HG03097 (cell line): ENCODE measurements around the gene IL33.

Source experiments
- ATAC-seq: cut with Tn5 transposase; IDR thresholded peaks from one replicate; pipeline ENCODE4 v1.9.1; 2021; ENCODE audit not compliant: unreplicated experiment, low FRiP score

IL33 gene

DNA sequence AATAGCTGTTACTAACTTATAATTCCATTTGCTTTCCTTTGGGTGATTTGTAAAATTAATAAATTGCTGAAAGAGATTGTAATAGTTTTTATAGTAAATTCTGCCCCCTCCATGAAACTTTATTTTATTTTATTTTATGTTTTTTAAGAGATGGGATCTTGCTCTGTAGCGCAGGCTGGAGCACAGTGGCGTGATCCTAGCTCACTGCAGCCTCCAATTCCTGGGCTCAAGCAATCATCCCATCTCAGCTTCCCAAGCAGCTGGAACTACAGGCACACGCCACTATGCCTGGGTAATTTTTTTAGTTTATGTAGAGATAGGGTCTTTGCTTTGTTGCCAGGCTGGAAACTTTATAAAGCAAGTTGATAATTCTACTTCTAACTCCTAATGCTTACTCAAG is 395 bp downstream of the IL33 start:
- no peak for ATAC-seq

DNA sequence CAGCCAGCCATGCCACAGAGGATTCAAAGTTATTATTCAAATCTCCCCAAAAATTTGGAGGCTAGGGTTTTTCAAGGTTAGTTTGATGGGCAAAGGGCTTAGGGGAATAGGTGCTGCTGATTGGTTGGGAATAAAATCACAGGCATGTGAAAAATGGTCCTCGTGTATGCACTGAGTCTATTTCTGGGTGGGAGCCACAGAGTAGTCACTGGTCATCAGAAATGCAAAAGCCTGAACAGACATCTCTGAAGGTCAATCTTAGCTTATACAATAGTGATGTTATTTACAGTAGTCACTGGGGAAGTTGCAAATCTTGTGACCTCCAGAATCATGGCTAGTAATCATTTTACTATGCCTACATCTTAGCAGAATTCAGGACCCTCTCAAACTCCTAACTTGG is 1.3 kb downstream of the IL33 start:
- ATAC-seq: no peak

DNA sequence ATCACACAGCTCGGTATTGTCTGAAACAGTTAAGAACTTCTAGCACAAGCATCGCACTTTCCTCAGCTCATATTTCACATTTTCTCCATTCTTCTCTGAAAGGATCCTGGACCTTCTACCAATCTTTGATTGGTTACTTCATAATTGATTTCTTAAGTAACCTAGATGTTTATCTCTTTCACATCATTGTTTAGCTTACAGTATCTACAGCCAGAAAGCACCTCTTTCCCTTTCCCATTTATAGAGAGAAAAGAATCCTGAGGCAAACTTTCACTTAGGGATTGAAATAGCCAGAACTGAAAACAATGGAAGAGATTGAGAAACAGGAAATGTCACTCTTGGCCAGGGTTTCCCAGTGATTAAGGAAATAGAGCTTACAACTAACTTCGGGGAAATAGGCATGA is 2.5 kb downstream of the IL33 start:
- no peak for ATAC-seq

DNA sequence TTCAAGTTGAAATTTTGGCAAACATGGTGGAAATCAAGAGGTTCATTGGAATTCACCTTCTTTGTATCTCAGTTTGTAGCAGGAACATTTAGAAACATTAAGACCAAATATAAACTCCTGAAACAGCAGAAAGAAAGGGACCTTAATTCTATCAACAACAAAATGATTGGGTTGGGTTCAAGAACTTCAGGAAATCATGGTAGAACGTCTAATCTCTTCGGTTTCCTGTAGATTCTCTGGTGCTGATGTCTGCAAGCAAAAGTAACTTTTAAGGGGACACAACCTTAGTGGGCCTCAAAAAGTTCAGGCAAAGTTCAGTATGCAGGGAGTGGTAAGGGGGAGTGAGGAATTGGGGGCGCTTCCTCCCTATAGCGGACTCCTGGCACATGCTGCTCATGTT is 3.4 kb downstream of the IL33 start:
- ATAC-seq: no peak

DNA sequence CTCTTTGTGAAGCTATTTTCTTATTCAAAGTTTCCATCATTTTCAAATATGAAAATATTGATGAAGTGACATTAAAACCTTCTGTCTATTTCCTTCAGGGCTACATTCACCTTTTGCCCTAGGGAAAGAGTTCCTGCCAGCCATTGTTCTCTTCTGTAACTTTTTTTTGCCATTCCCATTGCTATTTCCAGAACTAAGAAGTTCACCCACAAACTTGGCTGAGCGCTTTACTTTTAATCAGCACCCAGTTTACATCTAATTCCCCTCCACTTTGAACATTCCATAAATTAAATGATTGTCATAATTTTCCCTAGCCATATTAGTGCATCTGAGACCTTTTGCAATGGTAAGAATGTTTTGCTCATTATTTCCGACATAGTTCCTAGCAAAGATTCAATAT is 4.4 kb downstream of the IL33 start:
- no peak for ATAC-seq

DNA sequence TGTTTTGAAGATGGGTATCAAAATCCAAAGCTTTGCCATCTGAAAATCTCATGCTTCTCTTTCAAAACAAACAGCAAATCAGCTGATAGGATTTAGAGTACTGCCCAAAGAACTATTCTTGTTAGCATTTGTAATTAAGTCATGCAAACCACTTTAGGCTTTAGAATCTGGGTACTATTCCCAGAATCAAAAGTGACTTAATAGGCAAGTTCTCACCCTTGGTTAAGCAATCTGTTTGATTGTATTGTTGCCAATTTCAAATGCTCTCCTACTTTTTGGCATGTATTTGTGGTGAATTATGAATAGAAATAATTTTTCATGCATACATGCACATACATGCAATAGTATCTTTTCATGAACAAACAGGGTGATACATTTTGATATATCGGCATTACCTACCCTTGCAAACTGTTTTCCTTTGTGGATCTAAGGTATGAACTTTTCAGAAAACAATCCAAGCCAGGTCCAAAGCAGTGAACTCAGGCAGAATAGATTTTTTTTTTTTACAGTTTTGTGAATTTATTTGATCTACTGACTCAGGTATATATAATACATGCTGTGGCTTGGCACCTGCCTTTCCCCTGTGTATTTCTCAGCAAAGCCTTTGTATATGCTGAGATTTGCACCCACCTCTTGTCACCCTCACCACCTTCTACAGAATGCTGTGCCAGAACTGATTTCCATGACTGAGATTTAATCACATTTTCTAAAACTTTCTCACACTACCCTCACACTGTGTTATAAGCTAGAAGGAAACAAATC is 9.0 kb downstream of the IL33 start:
- no peak for ATAC-seq

DNA sequence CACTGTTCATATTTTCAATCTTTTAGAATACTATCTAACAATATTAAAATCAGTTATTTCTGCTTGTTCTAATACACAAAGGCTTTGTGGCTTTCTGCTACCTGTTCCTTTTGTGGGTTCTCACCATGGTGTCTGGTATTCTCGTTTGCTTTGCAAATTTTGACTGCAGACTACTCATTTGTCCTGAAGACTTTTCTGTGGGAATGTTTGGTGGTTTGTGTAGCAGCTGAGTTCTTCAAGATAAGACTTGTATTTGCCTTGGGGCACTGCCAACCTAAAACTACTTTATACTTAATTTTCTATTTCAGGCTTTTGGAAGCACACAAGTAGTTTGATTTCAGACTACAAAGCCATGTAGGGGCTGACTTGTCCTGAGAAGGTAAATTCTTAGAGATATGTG is 11.1 kb downstream of the IL33 start:
- no peak for ATAC-seq

DNA sequence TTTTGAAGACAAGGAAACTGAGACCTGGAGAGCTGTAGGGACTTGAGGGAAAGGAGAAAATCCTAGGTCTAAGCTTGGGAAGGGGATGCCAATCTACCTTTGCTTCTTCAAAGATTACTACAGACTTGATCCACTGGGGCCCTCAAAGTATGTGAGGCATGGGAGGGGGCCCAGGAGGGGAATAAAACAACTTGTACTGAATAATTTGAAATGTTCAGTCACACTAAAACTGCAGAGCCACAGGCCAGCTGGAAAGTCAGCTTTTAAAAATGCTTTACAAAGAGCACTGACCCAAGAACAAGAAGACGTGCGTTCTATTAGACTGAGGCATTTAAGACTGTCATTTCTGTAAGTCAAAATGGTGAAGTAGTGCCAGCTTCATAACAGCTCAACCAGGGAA is 13.6 kb downstream of the IL33 start:
- no peak for ATAC-seq

DNA sequence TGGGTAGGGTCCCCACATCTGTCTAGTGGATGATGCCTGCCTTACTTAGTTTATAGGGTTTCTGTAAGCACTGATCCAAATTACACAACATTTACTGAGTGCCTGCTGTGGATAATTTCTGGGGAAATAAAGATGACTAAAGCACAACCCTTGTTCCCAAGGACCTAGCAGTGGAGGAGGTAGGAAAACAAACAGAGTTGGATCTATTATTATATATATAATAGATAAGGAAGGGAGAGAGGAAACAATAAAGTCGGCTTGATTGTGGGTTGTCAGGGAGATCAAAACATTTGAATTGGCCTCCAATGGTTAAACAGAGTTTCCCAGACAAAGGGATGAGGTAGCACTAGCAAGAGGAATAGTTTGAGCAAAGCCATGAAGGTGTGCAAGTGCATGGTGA is 14.0 kb downstream of the IL33 start:
- ATAC-seq: no peak

DNA sequence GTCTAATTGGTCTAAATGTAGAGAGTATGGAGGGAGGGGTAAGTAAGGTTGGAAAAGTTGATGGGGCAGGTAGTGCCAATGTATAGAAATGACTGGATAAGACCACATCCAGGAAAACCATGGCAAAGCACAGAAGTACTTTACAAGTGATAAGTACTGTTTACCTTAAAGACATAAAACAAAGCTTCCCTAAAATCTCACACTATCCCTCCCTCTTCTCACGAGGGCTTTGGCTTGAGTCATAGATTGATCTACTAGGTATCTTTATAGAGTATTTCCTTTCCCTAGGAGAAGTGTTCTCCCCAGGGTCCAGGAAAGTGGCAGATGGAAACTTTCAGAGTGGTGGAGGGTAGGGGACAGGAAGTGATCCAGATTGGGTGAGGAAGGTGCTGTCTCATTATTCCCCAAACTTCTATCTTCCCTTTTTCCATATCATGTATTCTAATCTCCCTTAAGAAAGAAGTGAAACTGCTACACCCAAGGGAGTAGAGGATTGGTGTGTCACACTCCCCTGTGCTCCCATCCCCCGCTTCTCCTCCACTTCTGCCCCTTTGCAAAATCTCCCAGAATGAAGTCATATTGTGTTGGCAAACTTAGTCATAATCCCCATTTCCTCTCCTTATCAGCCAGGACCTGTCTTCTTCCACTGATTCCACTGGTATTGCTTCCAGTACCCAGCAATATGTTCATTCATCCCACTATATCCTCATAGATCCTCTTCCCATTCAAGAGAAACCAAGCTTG is 14.6 kb downstream of the IL33 start:
- no peak for ATAC-seq

DNA sequence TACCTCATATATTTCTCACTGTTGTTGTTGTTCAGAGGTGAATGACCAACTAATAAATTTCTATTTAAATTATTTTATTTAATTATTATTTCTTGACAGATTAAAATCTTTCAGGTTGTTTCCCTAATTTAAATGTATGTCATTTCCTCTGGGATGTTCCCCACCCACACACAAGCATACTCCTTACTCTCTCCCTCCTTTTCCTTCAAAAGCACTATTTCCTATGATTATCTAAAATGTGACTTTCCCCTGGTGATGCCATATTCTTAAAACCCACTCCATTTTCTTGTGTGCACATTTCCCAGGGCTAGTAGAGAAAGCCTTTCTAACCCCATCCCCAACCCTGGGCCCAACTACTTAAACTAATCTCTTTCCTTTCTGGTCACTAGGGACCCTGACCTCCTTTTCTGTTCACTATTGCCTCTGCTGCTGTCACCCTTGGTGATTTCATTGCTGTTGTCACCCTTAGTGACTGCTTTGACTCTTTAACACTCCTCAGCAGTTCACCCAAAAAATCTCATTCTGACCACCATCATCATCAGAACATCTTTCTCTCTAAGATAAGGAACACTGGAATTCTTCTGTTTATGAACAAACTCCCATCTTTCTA is 16.8 kb downstream of the IL33 start:
- ATAC-seq: no peak

DNA sequence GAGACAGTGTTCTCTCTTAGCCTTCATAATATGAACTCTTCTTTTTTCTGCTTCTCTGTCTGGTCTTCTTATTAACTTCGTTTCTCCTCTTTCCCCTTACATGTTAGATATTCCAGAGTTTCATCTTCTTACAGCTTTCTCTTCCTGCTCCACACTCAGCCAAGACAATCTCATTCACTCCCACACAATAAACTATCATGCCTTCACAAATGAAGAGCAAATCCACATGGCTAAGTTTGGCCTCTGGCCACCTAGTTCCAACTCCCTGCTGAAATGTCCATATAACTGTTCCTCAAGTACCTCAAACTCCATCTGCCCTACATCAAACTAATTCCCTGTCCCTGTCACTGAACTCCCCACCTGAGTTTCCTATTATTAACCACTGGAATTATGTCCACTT is 18.4 kb downstream of the IL33 start:
- ATAC-seq: no peak

DNA sequence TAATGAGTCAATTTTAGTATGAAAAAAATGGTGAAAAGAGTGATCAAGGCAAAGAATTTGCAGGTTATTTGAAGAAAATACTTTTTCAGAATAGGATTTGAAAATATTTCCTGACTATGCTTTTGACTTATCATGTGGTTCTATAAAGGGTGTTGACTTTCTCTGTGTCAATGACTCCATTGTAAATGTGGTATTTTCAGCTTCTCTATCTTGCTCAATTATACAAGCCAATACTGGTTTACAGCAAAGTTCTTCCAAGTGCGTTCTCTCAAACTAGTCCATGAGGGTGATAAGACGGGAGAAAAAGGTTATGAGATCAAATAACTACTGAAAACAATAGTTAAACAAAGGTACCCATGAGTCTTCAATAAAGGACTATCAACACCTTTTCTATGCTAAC is 21.7 kb downstream of the IL33 start:
- no peak for ATAC-seq

DNA sequence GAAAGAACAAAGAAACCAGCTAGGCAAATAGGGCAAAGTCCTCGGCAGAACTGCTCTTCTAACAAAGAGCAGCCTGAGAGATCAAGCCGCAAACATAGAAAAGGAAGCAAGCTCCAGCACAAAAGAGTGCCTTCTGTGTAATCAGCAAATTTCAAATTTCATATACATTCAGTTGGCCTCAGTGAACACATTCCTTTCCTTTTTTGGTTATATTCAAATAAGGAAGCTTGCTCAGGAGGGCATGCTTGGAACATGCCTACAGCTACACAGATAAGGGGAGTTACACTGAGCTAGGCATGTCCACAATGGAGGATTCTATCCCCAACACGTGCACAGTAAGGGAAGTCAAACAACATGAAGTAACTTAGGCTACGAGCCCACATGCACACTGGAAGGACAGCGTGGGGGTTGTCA is 23.4 kb downstream of the IL33 start:
- no peak for ATAC-seq

DNA sequence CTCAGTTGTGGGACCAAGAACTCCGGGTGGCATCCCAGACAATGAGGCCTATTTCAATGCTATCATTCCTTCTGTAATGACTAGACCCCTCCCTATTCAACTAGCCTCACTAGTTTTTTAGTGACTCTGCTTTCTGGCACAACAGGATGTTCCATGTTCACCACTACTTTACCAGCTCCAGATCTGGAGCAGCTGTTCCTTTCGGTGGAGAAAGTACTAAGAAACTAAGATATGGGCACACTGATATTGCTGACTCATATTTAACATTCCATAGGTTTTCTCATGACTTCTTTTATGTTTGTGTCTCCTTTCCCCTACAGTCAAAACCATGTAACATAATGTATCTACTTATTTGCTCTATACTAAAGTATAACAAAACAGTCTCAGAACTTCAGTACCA is 24.1 kb downstream of the IL33 start:
- ATAC-seq: no peak

DNA sequence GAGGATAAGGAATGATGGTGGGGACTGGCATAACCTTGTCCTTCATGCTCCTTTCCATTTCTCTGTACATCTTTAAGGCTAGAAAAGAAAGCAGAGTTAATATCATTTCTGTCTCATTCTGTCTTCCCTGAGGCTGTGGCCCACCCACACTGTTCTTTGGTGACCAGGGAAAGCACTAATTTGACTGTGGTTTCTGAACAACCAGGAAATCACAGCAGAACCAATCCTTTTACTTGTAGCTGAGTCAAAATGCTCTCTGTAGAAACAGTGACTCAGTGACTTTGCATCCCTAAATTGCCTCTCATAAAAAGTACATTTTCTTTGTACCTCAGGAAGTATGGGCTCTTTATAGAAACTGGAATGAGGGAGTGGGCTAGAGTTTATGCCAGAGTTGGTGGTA is 28.1 kb downstream of the IL33 start:
- ATAC-seq: peak; percentile 68

DNA sequence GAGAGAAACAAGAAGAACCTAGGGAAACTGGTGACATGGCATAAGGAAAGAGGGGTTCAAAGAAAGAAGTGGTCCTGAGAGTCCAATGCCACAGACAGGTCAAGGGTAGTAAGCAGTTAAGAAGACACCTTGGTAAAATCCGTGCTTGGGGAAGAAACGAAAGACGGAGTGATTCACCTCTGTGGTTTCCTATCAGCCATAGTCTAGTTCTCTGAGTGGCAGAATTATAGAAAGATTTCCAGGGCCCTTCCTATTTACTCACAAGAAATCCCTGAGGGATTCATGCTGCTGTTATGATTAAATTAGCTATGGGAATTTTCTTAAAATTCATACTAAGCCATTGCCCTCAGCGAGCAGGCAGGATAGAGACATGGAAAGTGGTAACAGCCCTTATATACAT is 31.7 kb downstream of the IL33 start:
- ATAC-seq: no peak

DNA sequence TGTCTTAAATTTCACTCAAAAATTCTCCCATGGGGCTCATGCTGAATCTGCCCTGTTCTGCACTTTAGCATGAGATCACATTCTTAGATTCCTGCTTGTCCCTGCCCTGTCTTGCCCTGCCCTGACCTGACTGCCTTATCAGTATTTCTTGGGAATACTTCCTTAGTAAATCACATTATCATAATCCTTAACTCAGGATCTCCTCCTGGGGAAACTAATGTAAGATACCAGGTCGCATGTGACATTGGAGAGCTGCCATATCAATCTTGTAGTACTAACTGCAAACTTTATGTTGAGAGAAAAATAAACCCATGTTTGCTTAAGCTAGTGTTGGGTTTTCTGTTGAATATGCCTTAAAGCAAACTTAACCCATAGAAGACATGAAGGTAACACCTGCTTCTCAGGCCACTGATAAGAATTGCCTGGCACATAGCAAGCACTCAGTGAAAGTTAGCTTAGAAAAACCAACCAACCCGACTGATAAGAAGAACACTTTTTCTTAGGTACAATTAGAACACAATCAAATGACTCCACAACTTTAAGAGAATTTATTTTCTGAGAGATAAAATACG is 53.3 kb downstream of the IL33 start:
- no peak for ATAC-seq

DNA sequence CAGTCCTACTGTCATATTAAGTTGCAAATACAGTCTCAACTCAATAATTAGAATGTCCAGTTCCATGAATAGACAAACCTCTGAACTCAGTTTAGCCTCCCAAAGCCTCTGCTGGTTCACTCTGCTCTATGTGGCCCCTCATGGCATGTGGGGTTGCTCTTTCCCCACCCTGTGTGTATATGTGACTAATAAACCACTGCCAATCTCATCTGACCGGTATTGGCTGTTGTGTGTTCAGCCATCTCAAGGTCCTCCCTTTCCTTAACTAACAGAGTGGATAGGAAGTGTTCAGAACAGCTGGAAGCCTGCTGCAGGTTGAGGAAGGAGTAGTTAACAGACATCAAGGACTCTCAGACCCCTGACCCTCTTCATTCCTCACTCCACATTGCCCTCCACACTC is 55.3 kb downstream of the IL33 start:
- no peak for ATAC-seq

DNA sequence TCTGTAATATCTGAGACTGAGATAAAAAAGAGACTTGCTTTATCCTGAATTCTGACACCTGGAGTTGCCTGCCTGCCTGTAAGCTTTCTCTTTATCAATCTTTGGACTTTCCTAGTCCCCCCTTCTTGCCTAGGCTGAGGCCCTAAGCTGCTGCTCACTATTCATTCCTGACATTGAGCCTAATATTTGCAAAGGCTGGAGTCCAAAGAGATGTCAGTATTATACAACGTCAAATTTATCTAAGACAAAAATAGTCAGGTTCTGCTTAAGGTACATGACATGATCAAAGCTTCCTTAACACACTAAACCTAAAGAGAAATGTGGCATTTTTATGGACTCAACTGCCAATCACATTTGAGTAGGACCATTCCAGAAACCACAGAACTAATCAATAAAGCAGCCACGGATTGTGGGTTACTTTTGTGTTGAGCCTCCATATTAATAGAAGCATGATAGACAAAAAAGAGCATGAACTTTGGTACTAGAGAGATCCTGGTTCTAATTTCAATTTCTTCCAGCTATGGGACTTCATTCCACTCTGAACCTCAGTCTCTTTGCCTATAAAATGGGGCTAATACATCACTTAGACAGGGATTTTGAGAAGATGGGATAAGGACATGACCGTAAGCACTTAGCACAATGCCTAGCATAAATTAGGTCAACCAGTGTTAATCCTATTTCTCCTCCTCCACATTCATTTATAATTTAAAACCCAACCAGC is 56.1 kb downstream of the IL33 start:
- no peak for ATAC-seq

DNA sequence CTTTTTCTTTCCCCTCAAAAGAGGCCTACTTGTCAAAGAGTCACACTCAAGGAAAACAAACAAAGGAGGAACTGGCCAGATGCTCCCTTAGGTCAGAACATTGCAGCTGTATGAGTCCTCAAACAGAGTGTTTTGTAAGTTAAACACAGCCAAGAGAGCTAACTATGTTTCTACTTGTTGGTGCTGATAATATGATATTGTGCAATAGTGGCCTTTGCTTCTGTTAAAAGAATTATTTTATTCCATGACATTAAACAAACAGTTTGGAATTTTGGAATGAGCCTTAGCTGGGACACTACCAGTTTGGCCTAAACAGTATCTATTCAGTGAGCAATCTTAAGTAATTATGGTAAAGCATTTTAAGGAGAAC is 56.6 kb downstream of the IL33 start:
- ATAC-seq: no peak
